Vagina (tissue), 2 donors: ENCODE results near the gene GABARAP.

Experiments
- POLR2A ChIP-seq, 2 donors: fragments of 450-650 bp; IDR thresholded peaks; one replicate each; pipeline ENCODE4 v1.6.1; 2017; ENCODE audit warnings: antibody characterized with exemption in 2 of 2, mild to moderate bottlenecking in 2 of 2, moderate library complexity in 2 of 2
- TF ChIP-seq, protein P1 (sequence below), 3 experiments: fragments of 450-650 bp in 2 of 3; fragments of 200-600 bp in 1 of 3; sonication (generic) in 1 of 3; IDR thresholded peaks; one replicate each; pipeline ENCODE4 v1.5.1; 2017 to 2019; ENCODE audit warnings: antibody characterized with exemption in 3 of 3, mild to moderate bottlenecking in 2 of 3, moderate library complexity in 2 of 3

DNA sequence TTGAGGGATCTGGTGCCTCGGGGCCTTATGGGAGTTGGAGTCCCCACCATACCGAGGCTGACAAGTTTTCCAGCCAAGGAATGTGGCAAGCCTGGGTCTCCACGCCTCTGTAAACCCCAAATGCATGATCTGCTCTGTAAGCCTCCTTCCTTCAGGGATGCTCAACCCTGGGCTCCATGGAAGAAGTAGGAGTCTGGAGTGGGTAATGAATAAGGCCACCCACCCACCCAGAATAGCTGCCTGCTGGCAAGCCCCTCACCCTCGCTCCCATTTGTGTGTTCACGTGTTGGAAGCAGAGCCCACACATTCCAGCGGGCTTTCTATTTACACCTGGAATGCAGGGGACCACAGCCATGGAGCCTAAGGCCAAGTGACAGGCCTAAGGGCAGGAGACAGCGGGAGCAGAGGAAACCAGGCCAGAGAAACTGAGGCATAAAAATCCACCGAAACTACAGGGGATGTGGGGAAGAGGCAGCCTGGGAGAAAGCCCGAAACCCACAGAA is 27.1 kb downstream of the GABARAP start:
- TF ChIP-seq, protein P1, sequence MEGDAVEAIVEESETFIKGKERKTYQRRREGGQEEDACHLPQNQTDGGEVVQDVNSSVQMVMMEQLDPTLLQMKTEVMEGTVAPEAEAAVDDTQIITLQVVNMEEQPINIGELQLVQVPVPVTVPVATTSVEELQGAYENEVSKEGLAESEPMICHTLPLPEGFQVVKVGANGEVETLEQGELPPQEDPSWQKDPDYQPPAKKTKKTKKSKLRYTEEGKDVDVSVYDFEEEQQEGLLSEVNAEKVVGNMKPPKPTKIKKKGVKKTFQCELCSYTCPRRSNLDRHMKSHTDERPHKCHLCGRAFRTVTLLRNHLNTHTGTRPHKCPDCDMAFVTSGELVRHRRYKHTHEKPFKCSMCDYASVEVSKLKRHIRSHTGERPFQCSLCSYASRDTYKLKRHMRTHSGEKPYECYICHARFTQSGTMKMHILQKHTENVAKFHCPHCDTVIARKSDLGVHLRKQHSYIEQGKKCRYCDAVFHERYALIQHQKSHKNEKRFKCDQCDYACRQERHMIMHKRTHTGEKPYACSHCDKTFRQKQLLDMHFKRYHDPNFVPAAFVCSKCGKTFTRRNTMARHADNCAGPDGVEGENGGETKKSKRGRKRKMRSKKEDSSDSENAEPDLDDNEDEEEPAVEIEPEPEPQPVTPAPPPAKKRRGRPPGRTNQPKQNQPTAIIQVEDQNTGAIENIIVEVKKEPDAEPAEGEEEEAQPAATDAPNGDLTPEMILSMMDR (IDR thresholded peaks at IDR 0.05), result no peak
- no peak for TF ChIP-seq POLR2A (IDR thresholded peaks at IDR 0.05)
